HUES48 (cell line): ENCODE measurements around the gene TSPOAP1.

ENCODE experiments used
- H3K27ac ChIP-seq: one replicate; pipeline ENCODE4 v1.7.0; 2013; ENCODE audit warnings: low read depth, low read length, inconsistent platforms
- H3K27me3 ChIP-seq: 2 replicates; pipeline ENCODE4 v1.6.1; 2013; ENCODE audit warnings: mild to moderate bottlenecking, low read length; ENCODE audit not compliant: control insufficient read depth, insufficient read depth
- H3K36me3 ChIP-seq: 2 replicates; pipeline ENCODE4 v1.6.1; 2013; ENCODE audit warnings: low read length; ENCODE audit not compliant: control insufficient read depth, insufficient read depth
- H3K4me1 ChIP-seq: 2 replicates; pipeline ENCODE4 v1.6.1; 2013; ENCODE audit warnings: mild to moderate bottlenecking, low read length; ENCODE audit not compliant: control insufficient read depth, insufficient read depth
- H3K4me3 ChIP-seq: 2 replicates; pipeline ENCODE4 v1.5.1; 2013; ENCODE audit warnings: mild to moderate bottlenecking, low read depth, low read length
- H3K9ac ChIP-seq: 2 replicates; pipeline ENCODE4 v1.6.1; 2013; ENCODE audit warnings: mild to moderate bottlenecking, low read depth, low read length, moderate library complexity
- H3K9me3 ChIP-seq: 2 replicates; pipeline ENCODE4 v1.6.1; 2013; ENCODE audit warnings: low read length; ENCODE audit not compliant: control insufficient read depth, insufficient read depth

The TSPOAP1 gene

GRCh38 chr17:58277107-58277801 is 51.3 kb downstream of the TSPOAP1 start:
- Histone ChIP-seq H3K36me3 (no peaks in the 10 kb centered on the region), H3K27me3 (peaks cover 21% of the 10 kb centered on the region), H3K4me1 (peaks cover 5% of the 10 kb centered on the region; the same call in 1 of the 2 replicates), H3K4me3 (no peak overlapping the region), H3K9me3 (no peaks in the 10 kb centered on the region), H3K27ac (no peak overlapping the region), H3K9ac (no peak overlapping the region)

GRCh38 chr17:58276423-58276822 is 52.2 kb downstream of the TSPOAP1 start:
- Histone ChIP-seq H3K9me3 (no peaks in the 10 kb centered on the region), H3K4me3 (no peak overlapping the region), H3K36me3 (no peaks in the 10 kb centered on the region), H3K27ac (no peak overlapping the region), H3K27me3 (peaks cover 21% of the 10 kb centered on the region), H3K9ac (no peak overlapping the region), H3K4me1 (peaks cover 5% of the 10 kb centered on the region; the same call in 1 of the 2 replicates)

GRCh38 chr17:58275417-58275816 is 53.2 kb downstream of the TSPOAP1 start:
- no peak overlapping the region for H3K4me3 ChIP-seq
- H3K27me3 ChIP-seq = peaks cover 21% of the 10 kb centered on the region
- no peak overlapping the region for H3K9ac ChIP-seq
- no peaks in the 10 kb centered on the region for H3K36me3 ChIP-seq
- no peaks in the 10 kb centered on the region for H3K9me3 ChIP-seq
- peaks cover 5% of the 10 kb centered on the region; the same call in 1 of the 2 replicates for H3K4me1 ChIP-seq
- no peak overlapping the region for H3K27ac ChIP-seq

- no peaks in the 10 kb centered on the region for H3K36me3 ChIP-seq
- no peak overlapping the region for H3K9ac ChIP-seq
- H3K4me3 ChIP-seq = no peak overlapping the region
- no peaks in the 10 kb centered on the region for H3K9me3 ChIP-seq
- peaks cover under 1% of the 10 kb centered on the region; the same call in 1 of the 2 replicates for H3K4me1 ChIP-seq
- H3K27ac ChIP-seq = no peak overlapping the region
- peaks cover 9% of the 10 kb centered on the region for H3K27me3 ChIP-seq
These were observed 55.0 kb downstream of the TSPOAP1 start for GRCh38 chr17:58273453-58274104.

GRCh38 chr17:58272367-58273280 is 56.0 kb downstream of the TSPOAP1 start:
- H3K4me1 ChIP-seq = no peaks in the 10 kb centered on the region
- no peak overlapping the region for H3K4me3 ChIP-seq
- no peak overlapping the region for H3K9ac ChIP-seq
- no peak overlapping the region for H3K27ac ChIP-seq
- H3K27me3 ChIP-seq = peaks cover 4% of the 10 kb centered on the region; the same call in 1 of the 2 replicates
- H3K9me3 ChIP-seq = no peaks in the 10 kb centered on the region
- no peaks in the 10 kb centered on the region for H3K36me3 ChIP-seq

GRCh38 chr17:58271216-58271931 is 57.2 kb downstream of the TSPOAP1 start:
- H3K9ac ChIP-seq = no peak overlapping the region
- H3K4me1 ChIP-seq = no peaks in the 10 kb centered on the region
- H3K27ac ChIP-seq = no peak overlapping the region
- H3K9me3 ChIP-seq = no peaks in the 10 kb centered on the region
- no peaks in the 10 kb centered on the region; the same call in 1 of the 2 replicates for H3K27me3 ChIP-seq
- no peaks in the 10 kb centered on the region for H3K36me3 ChIP-seq
- H3K4me3 ChIP-seq = no peak overlapping the region

- Histone ChIP-seq H3K9ac (no peak overlapping the region), H3K27ac (no peak overlapping the region), H3K9me3 (no peaks in the 10 kb centered on the region), H3K27me3 (no peaks in the 10 kb centered on the region; the same call in 1 of the 2 replicates), H3K4me1 (no peaks in the 10 kb centered on the region), H3K4me3 (no peak overlapping the region), H3K36me3 (no peaks in the 10 kb centered on the region)
These were observed 57.9 kb downstream of the TSPOAP1 start for GRCh38 chr17:58270476-58271215.

- Histone ChIP-seq H3K27ac (no peak overlapping the region), H3K4me3 (no peak overlapping the region), H3K4me1 (no peaks in the 10 kb centered on the region), H3K36me3 (no peaks in the 10 kb centered on the region), H3K9ac (no peak overlapping the region), H3K9me3 (no peaks in the 10 kb centered on the region), H3K27me3 (no peaks in the 10 kb centered on the region; the same call in 1 of the 2 replicates)
These were observed 58.9 kb downstream of the TSPOAP1 start for GRCh38 chr17:58269557-58270291.

- H3K4me3 ChIP-seq = no peak overlapping the region
- no peak overlapping the region for H3K27ac ChIP-seq
- H3K4me1 ChIP-seq = no peaks in the 10 kb centered on the region
- no peaks in the 10 kb centered on the region; the same call in 1 of the 2 replicates for H3K27me3 ChIP-seq
- H3K9me3 ChIP-seq = no peaks in the 10 kb centered on the region
- no peak overlapping the region for H3K9ac ChIP-seq
- no peaks in the 10 kb centered on the region for H3K36me3 ChIP-seq
These were observed 59.6 kb downstream of the TSPOAP1 start for GRCh38 chr17:58268774-58269556.
